Mesendoderm (in vitro differentiated cells): ENCODE results near the gene PTPN3.
"Not testable (repeated sequence)": the region's sequence is repeated elsewhere in the genome, so short reads cannot be mapped to it uniquely, and the experiment has no call there.

Experiments used
- DNase-seq: peaks from one replicate; pipeline ENCODE4 v3.0.0; 2013
- H2AK5ac ChIP-seq: 2 replicates; pipeline ENCODE4 v1.6.1; 2013; ENCODE audit warnings: low read length, inconsistent platforms
- H2BK120ac ChIP-seq: 2 replicates; pipeline ENCODE4 v1.6.1; 2013; ENCODE audit warnings: low read depth, mild to moderate bottlenecking, low read length, moderate library complexity, mixed read lengths
- H2BK15ac ChIP-seq: replicated peaks from 2 replicates; pipeline ENCODE4 v1.6.1; 2013; ENCODE audit warnings: low read depth, mild to moderate bottlenecking, moderate library complexity
- H2BK5ac ChIP-seq: 2 replicates; pipeline ENCODE4 v1.6.1; 2013; ENCODE audit warnings: low read length, inconsistent platforms
- H3K18ac ChIP-seq: 2 replicates; pipeline ENCODE4 v1.6.1; 2013; ENCODE audit warnings: mild to moderate bottlenecking, low read length, mixed read lengths
- H3K23ac ChIP-seq: one replicate; pipeline ENCODE4 v1.6.1; 2013; ENCODE audit warnings: low read length
- H3K27ac ChIP-seq: 2 replicates; pipeline ENCODE4 v1.5.1; 2013; ENCODE audit warnings: low read depth, mild to moderate bottlenecking, inconsistent platforms, low read length, moderate library complexity
- H3K27me3 ChIP-seq: 2 replicates; pipeline ENCODE4 v1.6.1; 2013; ENCODE audit warnings: low read length, control low read depth, mild to moderate bottlenecking, inconsistent platforms; ENCODE audit not compliant: insufficient read depth, poor library complexity
- H3K36me3 ChIP-seq: 2 replicates; pipeline ENCODE4 v1.6.1; 2013; ENCODE audit warnings: low read length, inconsistent platforms; ENCODE audit not compliant: control insufficient read depth, insufficient read depth
- H3K4ac ChIP-seq: one replicate; pipeline ENCODE4 v1.6.1; 2013; ENCODE audit warnings: low read depth, mild to moderate bottlenecking, low read length, moderate library complexity
- H3K4me1 ChIP-seq: 2 replicates; pipeline ENCODE4 v1.6.1; 2013; ENCODE audit warnings: low read depth, low read length, inconsistent platforms; ENCODE audit not compliant: control insufficient read depth
- H3K4me2 ChIP-seq: 2 replicates; pipeline ENCODE4 v1.6.1; 2013; ENCODE audit warnings: low read length
- H3K4me3 ChIP-seq: 2 replicates; pipeline ENCODE4 v1.5.1; 2013; ENCODE audit warnings: mild to moderate bottlenecking, low read length
- H3K56ac ChIP-seq: one replicate; pipeline ENCODE4 v1.6.1; 2013; ENCODE audit warnings: low read length
- H3K79me1 ChIP-seq: 2 replicates; pipeline ENCODE4 v1.6.1; 2013; ENCODE audit warnings: low read length, inconsistent platforms
- H3K79me2 ChIP-seq: 2 replicates; pipeline ENCODE4 v1.6.1; 2013; ENCODE audit warnings: mild to moderate bottlenecking, low read length; ENCODE audit not compliant: control insufficient read depth, insufficient read depth
- H3K9ac ChIP-seq: 2 replicates; pipeline ENCODE4 v1.6.1; 2013; ENCODE audit warnings: low read length, inconsistent platforms
- H4K5ac ChIP-seq: one replicate; pipeline ENCODE4 v1.6.1; 2013; ENCODE audit warnings: low read length
- H4K8ac ChIP-seq: one replicate; pipeline ENCODE4 v1.6.1; 2013; ENCODE audit warnings: low read depth, mild to moderate bottlenecking, control low read depth, low read length, moderate library complexity
- WGBS: extraction: QIAGEN DNeasy Blood & Tissue Kit; methylation state at CpG from one replicate; pipeline ENCODE4 v1.1.7; 2013; ENCODE audit warnings: low lambda C conversion rate, missing lambda C conversion rate; ENCODE audit not compliant: insufficient coverage; ENCODE audit errors: extremely low coverage; 5-methylcytosine and 5-hydroxymethylcytosine counted together

PTPN3 gene

GRCh38 chr9:109342878-109343277 is 155.2 kb downstream of the PTPN3 start:
- no peaks in the 10 kb centered on the region for H3K36me3 ChIP-seq
- peaks cover 5% of the 10 kb centered on the region for H3K4me1 ChIP-seq
- no peak overlapping the region for H3K4me3 ChIP-seq
- H4K5ac ChIP-seq, result no peak overlapping the region
- H3K27ac ChIP-seq, result no peak overlapping the region
- H3K56ac ChIP-seq, result no peak overlapping the region
- DNase-seq, result no peak
- no peaks in the 10 kb centered on the region for H3K27me3 ChIP-seq
- no peak overlapping the region for H2BK15ac ChIP-seq
- H2BK120ac ChIP-seq, result no peak overlapping the region
- WGBS, result no CpG with 5 or more reads among the region's 4 CpGs
- H3K79me1 ChIP-seq, result no peaks in the 10 kb centered on the region
- no peaks in the 10 kb centered on the region for H3K79me2 ChIP-seq
- no peak overlapping the region for H3K4ac ChIP-seq
- H3K4me2 ChIP-seq, result no peak overlapping the region
- H3K9ac ChIP-seq, result no peak overlapping the region
- no peak overlapping the region for H3K18ac ChIP-seq
- no peak overlapping the region for H4K8ac ChIP-seq
- H2BK5ac ChIP-seq, result no peak overlapping the region
- no peak overlapping the region for H2AK5ac ChIP-seq
- H3K23ac ChIP-seq, result no peak overlapping the region

DNA sequence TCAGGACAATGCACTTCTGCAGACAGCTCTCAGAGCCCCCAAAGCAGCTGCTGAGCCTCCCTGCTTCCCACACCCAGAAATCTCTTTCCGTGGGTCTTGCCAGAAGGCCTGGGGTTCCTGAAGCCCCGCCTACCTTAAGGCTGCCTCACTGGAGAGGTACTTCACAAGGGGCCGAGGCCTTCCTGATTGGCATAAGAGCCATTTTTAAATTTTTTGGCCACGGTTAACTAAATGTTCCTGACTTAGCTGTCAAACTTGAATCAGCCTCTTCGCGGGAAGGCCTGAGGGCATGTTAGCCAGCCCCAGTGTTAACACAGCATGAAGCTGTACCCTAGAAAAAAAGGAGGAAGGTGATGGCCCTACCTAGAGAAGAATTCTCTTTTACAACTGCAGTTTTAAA is 156.5 kb downstream of the PTPN3 start:
- Histone ChIP-seq H2BK120ac (no peak overlapping the region), H3K18ac (no peak overlapping the region), H2BK5ac (no peak overlapping the region), H3K27ac (no peak overlapping the region), H3K4ac (no peak overlapping the region), H3K4me3 (no peak overlapping the region), H2AK5ac (no peak overlapping the region), H3K4me2 (no peak overlapping the region), H3K56ac (no peak overlapping the region), H3K23ac (no peak overlapping the region), H3K4me1 (peaks cover 3% of the 10 kb centered on the region), H3K27me3 (no peaks in the 10 kb centered on the region), H4K5ac (no peak overlapping the region), H3K79me1 (no peaks in the 10 kb centered on the region), H2BK15ac (no peak overlapping the region), H3K36me3 (no peaks in the 10 kb centered on the region), H3K9ac (no peak overlapping the region), H3K79me2 (no peaks in the 10 kb centered on the region), H4K8ac (no peak overlapping the region)
- DNase-seq, result no peak
- WGBS, result no CpG with 5 or more reads among the region's 6 CpGs

GRCh38 chr9:109340979-109341378 is 157.1 kb downstream of the PTPN3 start:
- H3K79me1 ChIP-seq, H3K56ac ChIP-seq, H3K36me3 ChIP-seq, H3K4ac ChIP-seq, H3K9ac ChIP-seq, DNase-seq, H3K27me3 ChIP-seq, H3K4me1 ChIP-seq, H3K23ac ChIP-seq, H3K27ac ChIP-seq, H3K18ac ChIP-seq, H3K4me2 ChIP-seq, H3K79me2 ChIP-seq, H3K4me3 ChIP-seq, H4K5ac ChIP-seq, H4K8ac ChIP-seq, H2BK15ac ChIP-seq, H2BK5ac ChIP-seq, H2BK120ac ChIP-seq, H2AK5ac ChIP-seq: not testable (repeated sequence)
- no CpG with 5 or more reads among the region's 7 CpGs for WGBS

DNA sequence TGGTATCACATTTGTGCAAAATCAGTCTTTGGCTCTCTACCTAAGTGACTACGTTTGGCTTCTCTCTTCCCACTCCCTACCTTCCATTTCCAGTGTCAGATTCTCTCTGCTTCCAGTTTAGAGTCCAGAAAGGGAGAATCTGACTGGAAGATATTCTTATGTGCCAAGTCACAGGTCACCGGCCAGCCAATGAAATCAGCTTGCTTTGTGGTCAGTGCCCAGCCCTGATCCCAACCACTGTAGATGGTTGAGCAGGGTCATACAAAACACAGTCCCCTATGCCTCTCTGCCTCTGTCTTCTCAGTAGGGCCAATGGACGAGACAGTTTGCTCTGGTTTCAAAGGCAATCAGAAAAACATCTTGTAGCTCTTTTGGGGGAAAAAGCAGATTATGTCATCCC is 161.7 kb downstream of the PTPN3 start:
- Histone ChIP-seq H3K4me3 (no peak overlapping the region), H3K79me2 (no peaks in the 10 kb centered on the region), H3K18ac (no peak overlapping the region), H3K79me1 (no peaks in the 10 kb centered on the region), H3K27ac (no peak overlapping the region), H4K5ac (no peak overlapping the region), H2BK120ac (no peak overlapping the region), H3K27me3 (no peaks in the 10 kb centered on the region), H3K4me2 (no peak overlapping the region), H3K23ac (no peak overlapping the region), H3K9ac (no peak overlapping the region), H3K4ac (no peak overlapping the region), H3K4me1 (no peaks in the 10 kb centered on the region), H3K56ac (no peak overlapping the region), H4K8ac (no peak overlapping the region), H2AK5ac (no peak overlapping the region), H3K36me3 (no peaks in the 10 kb centered on the region), H2BK15ac (no peak overlapping the region), H2BK5ac (no peak overlapping the region)
- WGBS, result no CpG with 5 or more reads among the region's 3 CpGs
- DNase-seq, result no peak

GRCh38 chr9:109335929-109336328 is 162.2 kb downstream of the PTPN3 start:
- H2BK15ac ChIP-seq, result no peak overlapping the region
- H3K18ac ChIP-seq, result no peak overlapping the region
- no peak overlapping the region for H3K9ac ChIP-seq
- H3K4me1 ChIP-seq, result no peaks in the 10 kb centered on the region
- no peak overlapping the region for H3K56ac ChIP-seq
- no peak overlapping the region for H3K4me3 ChIP-seq
- H3K27ac ChIP-seq, result no peak overlapping the region
- no peak overlapping the region for H2BK5ac ChIP-seq
- no peaks in the 10 kb centered on the region for H3K27me3 ChIP-seq
- H3K79me1 ChIP-seq, result no peaks in the 10 kb centered on the region
- H4K8ac ChIP-seq, result no peak overlapping the region
- no peak overlapping the region for H2AK5ac ChIP-seq
- H4K5ac ChIP-seq, result no peak overlapping the region
- no peak overlapping the region for H3K23ac ChIP-seq
- H3K79me2 ChIP-seq, result no peaks in the 10 kb centered on the region
- no peak for DNase-seq
- H3K4ac ChIP-seq, result no peak overlapping the region
- no CpG with 5 or more reads among the region's 2 CpGs for WGBS
- H3K36me3 ChIP-seq, result no peaks in the 10 kb centered on the region
- H2BK120ac ChIP-seq, result no peak overlapping the region
- no peak overlapping the region for H3K4me2 ChIP-seq

GRCh38 chr9:109335121-109335520 is 163.0 kb downstream of the PTPN3 start:
- no peak overlapping the region for H3K18ac ChIP-seq
- H3K4me2 ChIP-seq, result no peak overlapping the region
- no peak overlapping the region for H4K8ac ChIP-seq
- H2BK15ac ChIP-seq, result no peak overlapping the region
- no peaks in the 10 kb centered on the region for H3K79me1 ChIP-seq
- no peak overlapping the region for H3K4me3 ChIP-seq
- H3K23ac ChIP-seq, result no peak overlapping the region
- H4K5ac ChIP-seq, result no peak overlapping the region
- no peaks in the 10 kb centered on the region for H3K36me3 ChIP-seq
- no peak overlapping the region for H2BK120ac ChIP-seq
- H3K27ac ChIP-seq, result no peak overlapping the region
- H3K79me2 ChIP-seq, result no peaks in the 10 kb centered on the region
- WGBS, result no CpG with 5 or more reads among the region's 7 CpGs
- no peaks in the 10 kb centered on the region for H3K4me1 ChIP-seq
- no peak overlapping the region for H3K4ac ChIP-seq
- H3K56ac ChIP-seq, result no peak overlapping the region
- H3K27me3 ChIP-seq, result no peaks in the 10 kb centered on the region
- DNase-seq, result no peak
- H3K9ac ChIP-seq, result no peak overlapping the region
- H2AK5ac ChIP-seq, result no peak overlapping the region
- H2BK5ac ChIP-seq, result no peak overlapping the region
